Colonic mucosa (tissue), 4 donors: Measurements from ENCODE around the gene NCKIPSD. TPM values are rescaled to one million over a fixed set of nuclear protein-coding genes. Genes with fewer than 3 reads are reported as not detected.
"Not testable (repeated sequence)": the region's sequence is repeated elsewhere in the genome, so short reads cannot be mapped to it uniquely, and the experiment has no call there.

Source experiments
- DNase-seq: peaks from one replicate; pipeline ENCODE4 v3.0.0-alpha.2; 2020
- H3K27ac ChIP-seq: fragments of 200-600 bp; one replicate; pipeline ENCODE4 v1.8.0; 2021
- H3K27me3 ChIP-seq: fragments of 200-600 bp; one replicate; pipeline ENCODE4 v1.8.0; 2021
- H3K36me3 ChIP-seq: fragments of 200-600 bp; one replicate; pipeline ENCODE4 v1.8.0; 2021
- H3K4me1 ChIP-seq: fragments of 200-600 bp; one replicate; pipeline ENCODE4 v1.8.0; 2021; ENCODE audit warnings: mild to moderate bottlenecking
- H3K4me3 ChIP-seq: fragments of 200-600 bp; one replicate; pipeline ENCODE4 v1.8.0; 2021
- H3K9ac ChIP-seq, 2 donors: one replicate each; pipeline ENCODE4 v1.7.0; 2013; ENCODE audit warnings: control low read depth in 2 of 2, low read depth in 2 of 2, low read length in 2 of 2
- H3K9me3 ChIP-seq: fragments of 200-600 bp; one replicate; pipeline ENCODE4 v1.8.0; 2021
- CTCF ChIP-seq: fragments of 200-600 bp; IDR thresholded peaks from one replicate; pipeline ENCODE4 v1.8.0; 2022; ENCODE audit warnings: antibody characterized with exemption, mild to moderate bottlenecking
- intact Hi-C: fragments of 100-400 bp; cut with DNase I; formaldehyde crosslinking; loops from one replicate; pipeline ENCODE4 v1.14.1; 2022
- total RNA-seq, 2 donors: library from RNA; stranded (reverse); fragmentation: NEBNext Ultra II Directional in 1 of 2; extraction: Animal tissue kit (Norgen Biotek cat#: 25700) in 1 of 2; gene quantifications; one replicate each; pipeline ENCODE4 v1.2.1, GENCODE V29; 2021
- donor health status: healthy.
- donor health status: DM: no; HTN: no; CAD: no.
- donor health status: DM: no; HTN: no; CAD: no.

NCKIPSD gene
- total RNA-seq, 2 donors from 2014 or later: 24.3 to 29.7 TPM

- Histone ChIP-seq H3K27me3 (no peaks in the 10 kb centered on the region), H3K27ac (peak overlapping the region; percentile 91), H3K4me3 (no peak overlapping the region), H3K9me3 (no peaks in the 10 kb centered on the region), H3K4me1 (peaks cover 6% of the 10 kb centered on the region), H3K36me3 (no peaks in the 10 kb centered on the region), H3K9ac (no peak overlapping the region)
- no peak for TF ChIP-seq CTCF
- no peak for DNase-seq
- intact Hi-C loops: no loop called here
Measured at GRCh38 chr3:48723725-48724124, 38.0 kb upstream of the NCKIPSD start.

GRCh38 chr3:48723293-48723692, 37.6 kb upstream of the NCKIPSD start:
- peak overlapping the region in 1 of 2 donors; percentile 22 for H3K9ac ChIP-seq
- DNase-seq, H3K9me3 ChIP-seq, H3K4me3 ChIP-seq, H3K4me1 ChIP-seq, H3K36me3 ChIP-seq, H3K27me3 ChIP-seq, intact Hi-C loops: not testable (repeated sequence)
- peak overlapping the region; percentile 91 for H3K27ac ChIP-seq

- no peaks in the 10 kb centered on the region for H3K27me3 ChIP-seq
- H3K9me3 ChIP-seq: no peaks in the 10 kb centered on the region
- H3K9ac ChIP-seq: peak within 1 kb of the TSS; percentile 94 to 97
- peak within 1 kb of the TSS; percentile 75 for H3K4me3 ChIP-seq
- H3K36me3 ChIP-seq: no peaks in the 10 kb centered on the region
- intact Hi-C loops: no loop called here
- peak within 1 kb of the TSS; percentile 79 for H3K27ac ChIP-seq
- DNase-seq: peak; percentile 100
- TF ChIP-seq CTCF: no peak
- peaks cover 28% of the 10 kb centered on the region for H3K4me1 ChIP-seq
Measured at GRCh38 chr3:48716982-48717746, 31.4 kb upstream of the NCKIPSD start, which contains the start of gene IP6K2. IP6K2 (minus strand) TSS chr3:48717221; CDS start chr3:48695291, 21,930 bp downstream.

- H3K4me1 ChIP-seq: peaks cover 26% of the 10 kb centered on the region
- intact Hi-C loops: no loop called here
- DNase-seq: no peak
Measured at GRCh38 chr3:48716508-48716981, 30.8 kb upstream of the NCKIPSD start.

GRCh38 chr3:48715174-48715800, 29.6 kb upstream of the NCKIPSD start:
- Histone ChIP-seq H3K4me1 (peaks cover 26% of the 10 kb centered on the region), H3K27ac (no peak overlapping the region), H3K9ac (peak overlapping the region in 1 of 2 donors; percentile 97), H3K4me3 (peak overlapping the region; percentile 75), H3K9me3 (no peaks in the 10 kb centered on the region), H3K36me3 (no peaks in the 10 kb centered on the region), H3K27me3 (no peaks in the 10 kb centered on the region)
- no peak for DNase-seq
- TF ChIP-seq CTCF: no peak
- intact Hi-C loops: no loop called here

More at GRCh38 chr3:48716508-48716981, 30.8 kb upstream of the NCKIPSD start:
- H3K36me3 ChIP-seq: no peaks in the 10 kb centered on the region
- H3K4me3 ChIP-seq: peak overlapping the region; percentile 75
- TF ChIP-seq CTCF: no peak
- H3K9me3 ChIP-seq: no peaks in the 10 kb centered on the region
- H3K27ac ChIP-seq: peak overlapping the region; percentile 79
- peak overlapping the region; percentile 94 to 97 for H3K9ac ChIP-seq
- no peaks in the 10 kb centered on the region for H3K27me3 ChIP-seq
